GM19351 (cell line): Measurements from ENCODE around the gene CLDN5.

ENCODE experiments used
- ATAC-seq: cut with Tn5 transposase; IDR thresholded peaks from one replicate; pipeline ENCODE4 v1.9.1; 2021; ENCODE audit warnings: mild to moderate bottlenecking, moderate library complexity; ENCODE audit not compliant: unreplicated experiment

Gene CLDN5

GRCh38 chr22:19524170-19525115 is at the start of gene CLDN5:
Gene CLDN5, minus strand, starts transcription at chr22:19524410. Its CDS starts 155 bp downstream, at chr22:19524255.
- no peak for ATAC-seq

DNA sequence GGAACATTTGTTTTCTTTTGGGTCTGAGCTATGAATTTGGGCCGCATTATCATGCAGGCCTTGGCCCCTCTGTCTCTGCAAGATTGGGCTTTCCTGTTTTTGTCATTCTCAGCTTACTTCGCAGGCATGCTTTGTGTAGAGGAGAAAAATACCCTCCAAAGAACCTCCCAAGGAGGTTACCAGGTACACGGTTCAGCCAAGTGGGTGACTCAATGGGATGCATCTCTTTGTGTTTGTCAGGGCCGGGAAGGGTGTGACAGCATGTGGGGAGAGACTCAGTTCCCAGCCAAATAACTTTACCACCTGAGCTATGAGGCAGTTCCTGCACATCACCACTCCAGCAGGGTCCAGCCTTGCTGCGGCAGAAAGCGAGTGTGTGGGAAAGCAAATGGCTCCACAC is 47.8 kb upstream of the CLDN5 start:
- no peak for ATAC-seq

GRCh38 chr22:19571207-19571795 is 47.1 kb upstream of the CLDN5 start:
- ATAC-seq = no peak

- no peak for ATAC-seq
Observed at GRCh38 chr22:19569976-19570375, 45.8 kb upstream of the CLDN5 start.

GRCh38 chr22:19569276-19569640 is 45.0 kb upstream of the CLDN5 start:
- ATAC-seq = no peak

- ATAC-seq = no peak
Observed at GRCh38 chr22:19568337-19569275, 44.4 kb upstream of the CLDN5 start.

DNA sequence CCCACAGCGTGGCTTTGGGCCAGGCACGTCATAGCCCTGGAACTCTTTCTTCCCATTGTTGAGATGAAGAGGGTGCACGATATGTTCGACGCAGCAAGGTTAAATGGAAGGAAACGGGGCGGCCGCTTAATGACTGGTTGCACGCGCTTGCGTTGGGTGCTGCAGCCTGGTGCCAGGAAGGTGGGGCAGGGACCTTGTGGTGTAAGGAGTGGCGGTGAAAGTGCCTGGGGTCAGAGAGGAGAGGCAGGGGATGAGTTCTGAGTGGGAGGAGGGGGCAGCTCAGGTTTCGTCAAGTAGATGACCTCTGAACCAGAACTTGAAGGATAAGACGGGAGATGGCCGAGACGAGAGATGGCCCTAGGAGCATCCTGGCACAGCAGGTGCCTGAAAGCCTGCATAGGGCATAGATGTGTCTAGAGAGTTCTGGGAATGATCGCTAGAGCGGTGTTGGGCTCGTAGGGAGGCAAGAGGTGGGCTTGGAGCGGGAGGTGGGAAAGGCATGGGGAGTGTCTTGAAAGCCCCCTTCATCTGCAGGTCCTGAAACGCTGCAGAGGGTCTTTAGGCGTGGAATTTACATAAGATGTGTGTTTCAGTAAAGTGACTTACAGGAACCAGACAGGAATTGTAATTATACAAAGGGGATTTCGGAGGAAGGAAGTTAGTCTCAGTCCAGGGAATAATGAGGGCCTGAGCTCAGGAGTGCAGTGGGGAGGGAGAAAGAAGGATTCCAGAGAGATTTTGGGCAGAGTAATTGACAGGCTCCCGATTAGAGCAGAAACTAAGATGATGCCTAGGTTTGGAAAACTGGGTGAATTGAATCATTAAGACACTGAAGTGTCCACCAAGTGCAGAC is 43.2 kb upstream of the CLDN5 start:
- no peak for ATAC-seq

DNA sequence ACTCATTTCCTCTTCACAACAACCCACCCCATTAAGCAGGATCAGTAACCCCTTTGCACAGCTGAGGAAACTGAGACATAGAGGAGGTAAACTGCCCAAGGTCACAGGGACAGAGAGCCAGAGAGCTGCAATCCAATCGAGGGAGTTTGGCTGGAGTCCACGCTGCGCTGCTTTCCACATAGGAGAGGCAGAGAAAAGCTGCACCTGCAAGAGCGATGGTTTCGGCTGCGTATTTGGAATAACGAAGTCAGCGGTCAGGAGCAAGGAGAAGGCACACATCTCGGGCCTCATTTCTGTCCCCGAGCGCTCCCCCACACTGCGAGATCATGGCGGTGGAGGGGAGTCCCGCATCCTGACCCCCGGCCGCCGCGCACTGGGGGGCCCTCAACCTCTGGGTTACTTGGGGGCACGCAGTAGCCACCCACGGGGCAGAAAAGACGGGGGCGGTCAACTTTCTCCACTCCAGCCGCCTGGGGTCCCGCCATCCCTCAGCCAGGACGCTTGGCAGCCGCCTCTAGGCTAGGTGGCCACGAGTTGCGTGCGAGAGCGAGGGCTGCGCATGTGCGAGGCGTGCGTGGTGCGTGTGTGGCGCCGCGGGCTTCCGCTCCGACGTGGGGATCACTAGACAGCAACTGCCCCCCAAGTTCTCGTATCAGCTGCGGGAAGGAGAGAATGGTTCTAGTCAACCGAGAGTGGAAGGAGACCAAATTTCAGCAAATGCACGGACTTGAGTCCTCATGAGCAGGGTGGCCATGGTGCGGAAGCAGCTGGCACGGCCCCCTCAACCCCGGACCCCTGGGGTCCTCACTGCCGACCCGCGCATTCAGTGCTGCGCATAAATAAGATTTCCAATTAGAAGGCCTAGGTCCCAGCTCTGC is 42.3 kb upstream of the CLDN5 start:
- ATAC-seq = no peak

DNA sequence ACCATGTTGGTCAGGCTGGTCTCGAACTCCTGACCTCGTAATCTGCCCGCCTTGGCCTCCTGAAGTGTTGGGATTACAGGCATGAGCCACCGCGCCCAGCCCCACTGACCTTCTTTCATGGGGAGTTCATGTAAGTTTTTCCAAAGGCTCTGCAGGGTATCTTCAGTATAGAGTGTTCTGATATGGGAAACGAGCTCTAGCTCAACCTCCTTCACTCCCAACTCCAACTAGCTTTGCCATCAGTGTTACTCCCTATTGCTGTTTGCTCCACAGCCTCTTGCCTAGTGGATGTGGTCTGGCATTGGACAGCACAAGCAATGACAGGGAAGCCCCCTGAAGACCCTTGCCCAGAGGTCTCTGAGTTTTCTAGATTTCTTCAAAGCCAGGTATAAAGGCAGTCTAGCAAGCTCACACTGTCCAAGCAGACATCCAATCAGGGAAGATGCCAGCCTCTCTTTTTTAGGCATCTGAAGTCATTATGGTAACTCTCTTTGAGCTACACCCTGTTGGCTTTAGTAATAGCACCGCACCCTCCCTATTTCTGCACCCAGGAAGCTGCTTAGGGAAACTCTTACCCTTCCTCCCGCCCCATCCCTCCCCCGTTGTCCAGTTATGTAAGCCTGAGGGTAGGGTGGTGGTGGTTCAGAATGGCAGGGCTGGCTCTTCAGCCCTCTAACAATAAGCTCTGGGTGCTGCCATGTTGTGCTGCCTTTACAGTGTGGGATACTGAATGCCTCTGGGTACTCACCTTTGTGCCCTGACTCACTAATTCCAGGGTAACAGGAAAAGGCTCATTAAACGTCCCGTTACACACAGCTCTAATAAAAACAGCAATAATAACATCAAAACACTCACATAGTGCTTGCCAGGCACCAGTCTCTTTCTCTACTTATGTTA is 41.4 kb upstream of the CLDN5 start:
- ATAC-seq = no peak

DNA sequence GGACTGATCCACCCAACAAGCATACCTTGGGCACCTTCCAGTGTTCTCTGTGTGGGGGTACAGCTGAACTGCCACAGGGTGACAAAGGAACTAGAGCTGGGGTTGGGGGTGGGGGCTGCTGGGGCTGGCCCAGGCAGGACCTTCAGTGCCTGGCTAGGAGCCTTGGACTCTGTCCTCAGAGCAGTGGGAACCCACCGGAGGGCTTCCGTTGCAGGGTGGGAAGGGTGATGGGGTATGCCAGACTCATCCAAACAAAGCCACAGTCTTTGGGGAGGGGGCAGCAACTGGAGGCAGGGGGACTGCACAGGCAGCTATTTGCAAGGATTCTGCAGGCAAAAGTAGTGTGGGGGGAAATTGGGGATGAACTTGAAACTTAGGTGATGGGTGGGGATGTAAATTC is 35.7 kb upstream of the CLDN5 start:
- no peak for ATAC-seq

DNA sequence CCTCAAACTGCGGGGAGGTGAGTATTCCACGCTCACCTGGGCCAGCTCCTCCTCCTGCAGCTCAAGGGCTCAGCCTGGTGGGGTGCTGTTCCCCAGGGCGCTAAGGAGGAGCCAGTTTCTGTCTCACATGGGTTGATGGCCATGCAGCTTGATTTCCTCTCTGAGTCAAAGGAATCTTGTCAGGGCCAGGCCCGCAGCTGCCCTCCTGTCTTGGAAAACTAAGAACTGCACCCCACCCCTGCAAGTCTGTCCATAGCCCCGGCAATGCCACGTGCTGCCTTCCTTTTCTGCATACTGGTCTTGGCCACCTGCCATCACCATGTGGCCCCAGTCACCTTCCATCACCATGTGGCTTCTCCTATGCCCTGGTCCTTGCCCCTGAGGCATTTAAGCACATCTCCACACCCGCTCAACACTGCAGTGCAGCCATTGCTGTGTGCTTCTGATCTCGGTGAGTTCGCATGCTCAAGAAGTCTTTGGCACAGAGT is 35.2 kb upstream of the CLDN5 start:
- ATAC-seq = no peak

GRCh38 chr22:19556963-19557545 is 32.8 kb upstream of the CLDN5 start:
- no peak for ATAC-seq

- ATAC-seq = no peak
Observed at GRCh38 chr22:19555651-19556050, 31.4 kb upstream of the CLDN5 start.

- no peak for ATAC-seq
Observed at GRCh38 chr22:19554834-19555404, 30.7 kb upstream of the CLDN5 start.

DNA sequence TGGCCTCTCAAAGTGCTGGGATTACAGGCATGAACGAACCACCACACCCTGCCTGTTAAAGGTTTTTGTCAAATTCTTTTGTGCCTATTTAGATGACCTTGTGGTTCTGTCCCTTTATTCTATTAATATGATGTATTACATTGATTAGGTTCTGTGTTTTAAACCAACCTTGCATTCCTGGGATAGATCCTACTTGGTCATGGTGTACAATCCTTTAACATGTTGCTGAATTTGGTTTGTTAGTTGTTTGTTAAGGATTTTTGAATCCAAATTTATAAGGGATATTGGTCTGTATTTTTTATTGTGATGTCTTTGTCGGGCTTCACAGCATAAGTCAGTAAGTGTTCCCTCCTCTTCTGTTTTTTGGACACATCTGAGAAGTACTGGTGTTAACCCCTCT is 29.0 kb upstream of the CLDN5 start:
- no peak for ATAC-seq

DNA sequence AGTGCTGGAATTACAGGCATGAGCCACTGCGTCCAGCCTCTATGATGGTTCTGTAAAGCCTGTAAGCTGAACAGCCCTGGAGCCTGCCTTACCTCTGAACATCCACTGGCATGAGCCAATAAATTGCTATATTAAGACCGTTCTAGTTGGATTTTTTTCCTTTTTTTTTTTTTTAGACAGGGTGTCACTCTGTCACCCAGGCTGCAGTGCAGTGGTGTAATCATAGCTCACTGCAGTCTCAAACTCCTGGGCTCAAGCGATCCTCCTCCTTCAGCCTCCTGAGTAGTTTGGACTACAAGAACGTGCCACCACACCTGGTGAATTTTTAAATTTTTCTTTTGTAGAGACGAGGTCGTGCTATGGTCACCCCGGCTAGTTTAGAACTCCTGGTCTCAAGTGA is 26.2 kb upstream of the CLDN5 start:
- no peak for ATAC-seq

- ATAC-seq = no peak
Observed at GRCh38 chr22:19549428-19549827, 25.2 kb upstream of the CLDN5 start.

GRCh38 chr22:19548964-19549363 is 24.8 kb upstream of the CLDN5 start:
- no peak for ATAC-seq
